ENCODE results near the gene DCAF5.

The DCAF5 gene

DNA sequence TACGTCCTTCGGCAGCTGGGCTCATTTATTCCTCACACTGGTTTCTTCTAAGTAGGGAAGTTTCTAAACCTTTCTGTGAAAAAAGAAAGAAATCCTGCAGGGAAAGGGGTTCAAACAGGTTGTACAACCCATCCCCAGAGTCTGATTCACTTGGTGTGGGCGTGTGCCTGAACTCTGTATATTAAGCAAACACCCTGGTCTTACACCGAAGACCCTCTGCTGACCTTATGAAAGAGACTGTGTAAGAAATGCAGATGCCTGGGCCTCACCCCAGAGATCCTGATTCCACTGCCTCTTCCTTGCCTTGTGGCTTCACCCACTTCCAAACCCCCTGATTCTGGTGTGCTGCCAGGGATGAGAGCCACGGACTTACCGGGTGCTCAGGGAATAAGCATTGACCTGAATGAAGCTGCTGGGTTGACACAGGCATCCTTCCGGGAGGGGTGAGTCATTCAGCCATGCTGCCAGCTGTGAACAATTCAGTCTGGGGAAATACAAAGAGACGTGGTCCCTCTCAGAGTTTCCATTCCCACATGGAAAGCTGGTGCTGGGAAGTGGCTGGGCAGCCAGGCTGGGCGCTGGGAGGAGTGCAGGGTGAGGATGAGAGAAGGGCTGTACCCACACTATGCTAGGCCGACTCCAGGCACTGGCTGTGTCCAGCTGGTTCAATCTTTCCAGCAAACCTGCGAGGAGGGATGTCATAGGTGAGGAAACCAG, 147.3 kb downstream of the DCAF5 start:
- Histone ChIP-seq H2AFZ (ENCODE audit: low read depth, low read length) (no peak overlapping the region), H3K4me1 (ENCODE audit: insufficient read depth, low read length) (peaks cover 7% of the 10 kb centered on the region), H3K4me3 (ENCODE audit: low read length) (no peak overlapping the region), H3K9me3 (ENCODE audit: low read length) (no peaks in the 10 kb centered on the region), H3K27me3 (ENCODE audit: insufficient read depth, low read length) (no peaks in the 10 kb centered on the region), H3K36me3 (ENCODE audit: insufficient read depth, low read length) (no peaks in the 10 kb centered on the region)

DNA sequence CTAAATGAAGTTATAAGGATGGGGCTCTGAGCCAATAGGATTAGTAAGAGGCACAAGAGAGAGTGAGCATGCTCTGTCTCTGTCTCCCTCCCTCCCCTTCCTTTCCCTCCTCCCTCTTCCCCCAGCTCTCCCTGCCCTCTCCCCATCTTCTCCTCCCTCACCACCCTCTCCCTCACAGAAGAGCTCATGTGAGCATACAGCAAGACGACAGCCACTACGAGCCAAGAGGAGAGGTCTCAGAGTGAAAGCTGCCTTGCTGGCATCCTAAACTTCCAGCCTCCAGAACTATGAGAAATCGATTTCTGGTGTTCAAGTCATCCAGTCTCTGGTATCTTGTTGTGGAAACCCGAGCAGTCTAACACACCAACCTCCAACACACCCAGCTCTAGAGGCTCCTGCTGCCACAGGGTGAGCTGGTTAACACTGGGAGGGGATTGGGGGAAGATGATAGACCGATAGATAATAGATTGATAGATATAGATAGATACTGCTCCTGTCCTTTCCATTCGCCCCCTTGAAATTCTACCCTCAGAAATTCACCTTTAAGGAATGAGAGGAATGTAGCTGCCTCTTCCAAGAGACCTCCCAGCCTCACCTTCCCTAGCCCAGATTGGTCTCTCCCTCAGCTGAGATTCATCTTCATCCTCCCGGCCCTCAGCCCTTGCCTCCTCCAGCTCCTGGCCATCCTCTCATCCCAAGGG, 148.0 kb downstream of the DCAF5 start:
- Histone ChIP-seq H2AFZ (ENCODE audit: low read depth, low read length) (no peak overlapping the region), H3K27me3 (ENCODE audit: insufficient read depth, low read length) (no peaks in the 10 kb centered on the region), H3K4me3 (ENCODE audit: low read length) (no peak overlapping the region), H3K4me1 (ENCODE audit: insufficient read depth, low read length) (peaks cover 7% of the 10 kb centered on the region), H3K9me3 (ENCODE audit: low read length) (no peaks in the 10 kb centered on the region), H3K36me3 (ENCODE audit: insufficient read depth, low read length) (no peaks in the 10 kb centered on the region)

DNA sequence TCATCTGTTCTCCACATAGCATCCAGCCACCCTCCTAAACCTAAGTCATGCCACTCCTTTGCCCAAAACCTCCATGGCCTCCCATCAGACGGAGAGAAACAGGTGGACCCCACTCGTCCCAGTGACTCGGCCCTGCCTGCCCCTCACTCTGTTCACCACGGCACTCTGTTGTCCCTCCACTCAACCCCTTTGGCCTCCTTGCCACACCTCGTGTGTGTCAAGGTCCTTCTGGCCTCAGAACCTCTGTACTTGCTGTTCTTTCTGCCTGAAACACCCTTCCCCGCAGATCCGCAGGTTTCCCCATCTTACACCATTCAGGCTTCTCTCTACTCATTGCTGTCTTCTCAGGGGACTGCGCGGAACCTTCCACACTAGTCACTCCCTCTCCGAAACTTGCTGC, 149.3 kb downstream of the DCAF5 start:
- H2AFZ ChIP-seq (ENCODE audit: low read depth, low read length) = no peak overlapping the region
- H3K27me3 ChIP-seq (ENCODE audit: insufficient read depth, low read length) = no peaks in the 10 kb centered on the region
- no peaks in the 10 kb centered on the region for H3K36me3 ChIP-seq (ENCODE audit: insufficient read depth, low read length)
- H3K4me1 ChIP-seq (ENCODE audit: insufficient read depth, low read length) = peaks cover 7% of the 10 kb centered on the region
- H3K9me3 ChIP-seq (ENCODE audit: low read length) = no peaks in the 10 kb centered on the region
- H3K4me3 ChIP-seq (ENCODE audit: low read length) = no peak overlapping the region

DNA sequence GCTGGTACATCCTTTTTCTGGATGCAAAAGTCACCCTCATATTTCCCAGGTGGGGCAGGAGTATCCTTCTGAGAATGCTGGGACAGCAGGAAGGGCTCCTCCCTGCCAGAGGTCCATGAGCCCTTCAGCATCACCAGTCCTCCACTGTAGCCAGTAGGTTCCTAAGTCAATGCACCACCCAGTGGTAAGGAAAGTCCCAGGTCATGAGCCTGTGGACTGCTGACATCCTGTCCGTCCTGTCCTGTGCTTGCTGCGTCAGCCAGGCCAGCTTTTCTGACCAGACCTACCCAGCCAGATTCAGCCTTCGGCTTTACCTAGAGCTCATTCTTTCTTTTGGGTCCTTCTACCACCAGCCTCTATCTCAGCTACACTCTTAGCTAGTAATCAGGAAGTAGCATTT, 150.8 kb downstream of the DCAF5 start:
- Histone ChIP-seq H3K9me3 (ENCODE audit: low read length) (no peaks in the 10 kb centered on the region), H3K27me3 (ENCODE audit: insufficient read depth, low read length) (no peaks in the 10 kb centered on the region), H3K4me1 (ENCODE audit: insufficient read depth, low read length) (peaks cover 7% of the 10 kb centered on the region), H3K4me3 (ENCODE audit: low read length) (no peak overlapping the region), H3K36me3 (ENCODE audit: insufficient read depth, low read length) (no peaks in the 10 kb centered on the region), H2AFZ (ENCODE audit: low read depth, low read length) (no peak overlapping the region)

DNA sequence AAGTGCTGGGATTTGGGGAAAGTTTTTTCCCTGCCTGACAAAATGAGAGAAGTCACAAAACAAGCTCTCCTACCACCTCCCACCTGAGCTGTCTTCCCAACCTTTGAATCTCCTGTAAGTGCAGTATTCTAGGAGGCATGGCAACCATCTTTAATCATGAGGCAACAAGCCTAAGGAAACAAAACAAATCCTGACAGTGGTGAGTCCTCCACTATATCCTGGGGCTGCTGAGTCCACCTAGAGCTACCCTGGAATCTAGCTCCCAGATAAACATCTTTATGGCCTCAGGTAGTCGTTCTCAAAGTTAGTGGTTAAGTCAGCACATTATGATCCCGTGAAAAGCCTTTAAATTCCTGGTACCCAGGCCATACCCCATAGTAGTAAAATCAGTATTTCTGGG, 151.5 kb downstream of the DCAF5 start:
- no peak overlapping the region for H3K4me3 ChIP-seq (ENCODE audit: low read length)
- H3K4me1 ChIP-seq (ENCODE audit: insufficient read depth, low read length) = peaks cover 7% of the 10 kb centered on the region
- H3K36me3 ChIP-seq (ENCODE audit: insufficient read depth, low read length) = no peaks in the 10 kb centered on the region
- H3K9me3 ChIP-seq (ENCODE audit: low read length) = no peaks in the 10 kb centered on the region
- H2AFZ ChIP-seq (ENCODE audit: low read depth, low read length) = no peak overlapping the region
- no peaks in the 10 kb centered on the region for H3K27me3 ChIP-seq (ENCODE audit: insufficient read depth, low read length)

Data from neuron (in vitro differentiated cells).